Measurements from ENCODE around the gene TMEM117. TPM values are rescaled to one million over a fixed set of nuclear protein-coding genes. Genes with fewer than 3 reads are reported as not detected.
"Not testable (repeated sequence)": the region's sequence is repeated elsewhere in the genome, so short reads cannot be mapped to it uniquely, and the experiment has no call there.

The TMEM117 gene
- total RNA-seq, 1 experiment from 2014 or later = 5.9 TPM

DNA sequence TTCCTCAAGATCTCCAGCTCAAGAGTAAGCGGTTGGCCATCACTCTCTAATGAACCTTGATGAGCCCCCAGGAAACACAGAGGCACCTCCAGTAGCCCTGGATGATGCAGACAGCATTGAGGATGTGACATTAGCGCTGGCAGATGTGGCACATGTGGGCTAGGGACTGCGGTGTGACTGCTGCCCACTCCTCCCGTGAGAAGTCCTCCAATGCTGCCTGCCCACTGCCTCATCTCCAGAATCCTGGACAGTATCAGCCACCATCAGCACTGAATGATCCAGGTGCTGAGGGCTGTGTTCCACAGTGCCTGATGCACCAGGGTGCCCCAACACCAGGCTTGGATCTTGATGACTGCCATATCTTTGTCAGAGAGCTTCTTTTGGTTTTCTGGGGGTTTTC is 412.6 kb downstream of the TMEM117 start:
- no peaks in the 10 kb centered on the region for H3K36me3 ChIP-seq (ENCODE audit: insufficient read depth, low read length, poor library complexity, severe bottlenecking)
- POLR2A ChIA-PET (ENCODE audit: low non-redundant PET) = no interaction called here
- H3K27me3 ChIP-seq (replicated peaks; ENCODE audit: insufficient read depth, low read depth, low read length, poor library complexity) = no peaks in the 10 kb centered on the region
- BruUV-seq (replicated peaks) = no TSS peak
- peaks cover 10% of the 10 kb centered on the region for H3K4me1 ChIP-seq (ENCODE audit: insufficient read depth, low read length, poor library complexity, severe bottlenecking)
- DNase-seq (ENCODE audit: low spot score) = no peak
- intact Hi-C loops (cut with micrococcal nuclease; ENCODE audit: unreplicated experiment) = no loop called here
- H3K4me3 ChIP-seq (ENCODE audit: low read depth, low read length, poor library complexity, severe bottlenecking) = no peak overlapping the region
- CTCF ChIA-PET = no interaction called here
- H3K9me3 ChIP-seq (ENCODE audit: low read depth, low read length, poor library complexity, severe bottlenecking) = peaks cover 3% of the 10 kb centered on the region
- TF ChIP-seq, protein P1, sequence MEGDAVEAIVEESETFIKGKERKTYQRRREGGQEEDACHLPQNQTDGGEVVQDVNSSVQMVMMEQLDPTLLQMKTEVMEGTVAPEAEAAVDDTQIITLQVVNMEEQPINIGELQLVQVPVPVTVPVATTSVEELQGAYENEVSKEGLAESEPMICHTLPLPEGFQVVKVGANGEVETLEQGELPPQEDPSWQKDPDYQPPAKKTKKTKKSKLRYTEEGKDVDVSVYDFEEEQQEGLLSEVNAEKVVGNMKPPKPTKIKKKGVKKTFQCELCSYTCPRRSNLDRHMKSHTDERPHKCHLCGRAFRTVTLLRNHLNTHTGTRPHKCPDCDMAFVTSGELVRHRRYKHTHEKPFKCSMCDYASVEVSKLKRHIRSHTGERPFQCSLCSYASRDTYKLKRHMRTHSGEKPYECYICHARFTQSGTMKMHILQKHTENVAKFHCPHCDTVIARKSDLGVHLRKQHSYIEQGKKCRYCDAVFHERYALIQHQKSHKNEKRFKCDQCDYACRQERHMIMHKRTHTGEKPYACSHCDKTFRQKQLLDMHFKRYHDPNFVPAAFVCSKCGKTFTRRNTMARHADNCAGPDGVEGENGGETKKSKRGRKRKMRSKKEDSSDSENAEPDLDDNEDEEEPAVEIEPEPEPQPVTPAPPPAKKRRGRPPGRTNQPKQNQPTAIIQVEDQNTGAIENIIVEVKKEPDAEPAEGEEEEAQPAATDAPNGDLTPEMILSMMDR (conservative IDR thresholded peaks at IDR 0.05; ENCODE audit: low read depth, low read length) = no peak
- no peak for TF ChIP-seq EZH2 (IDR thresholded peaks at IDR 0.05; ENCODE audit: borderline replicate concordance, low read depth, low read length, poor library complexity, severe bottlenecking)
- H3K27ac ChIP-seq (ENCODE audit: low read depth, low read length, poor library complexity, severe bottlenecking) = no peak overlapping the region

DNA sequence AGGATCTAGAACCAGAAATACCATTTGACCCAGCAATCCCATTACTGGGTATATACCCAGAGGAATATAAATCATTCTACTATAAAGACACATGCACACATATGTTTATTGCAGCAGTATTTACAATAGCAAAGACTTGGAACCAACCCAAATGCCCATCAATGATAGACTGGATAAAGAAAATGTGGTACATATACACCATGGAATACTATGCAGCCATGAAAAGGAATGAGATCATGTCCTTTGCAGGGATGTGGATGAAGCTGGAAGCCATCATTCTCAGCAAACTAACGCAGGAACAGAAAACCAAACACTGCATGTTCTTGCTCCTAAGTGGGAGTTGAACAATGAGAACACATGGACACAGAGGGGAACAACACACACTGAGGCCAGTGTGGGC is 414.6 kb downstream of the TMEM117 start:
- H3K27ac ChIP-seq (ENCODE audit: low read depth, low read length, poor library complexity, severe bottlenecking); BruUV-seq (replicated peaks); DNase-seq (ENCODE audit: low spot score); H3K4me3 ChIP-seq (ENCODE audit: low read depth, low read length, poor library complexity, severe bottlenecking); CTCF ChIA-PET; H3K36me3 ChIP-seq (ENCODE audit: insufficient read depth, low read length, poor library complexity, severe bottlenecking); H3K9me3 ChIP-seq (ENCODE audit: low read depth, low read length, poor library complexity, severe bottlenecking); intact Hi-C loops (cut with micrococcal nuclease; ENCODE audit: unreplicated experiment); POLR2A ChIA-PET (ENCODE audit: low non-redundant PET); H3K27me3 ChIP-seq (replicated peaks; ENCODE audit: insufficient read depth, low read depth, low read length, poor library complexity): not testable (repeated sequence)
- H3K4me1 ChIP-seq (ENCODE audit: insufficient read depth, low read length, poor library complexity, severe bottlenecking) = peaks cover 10% of the 10 kb centered on the region

DNA sequence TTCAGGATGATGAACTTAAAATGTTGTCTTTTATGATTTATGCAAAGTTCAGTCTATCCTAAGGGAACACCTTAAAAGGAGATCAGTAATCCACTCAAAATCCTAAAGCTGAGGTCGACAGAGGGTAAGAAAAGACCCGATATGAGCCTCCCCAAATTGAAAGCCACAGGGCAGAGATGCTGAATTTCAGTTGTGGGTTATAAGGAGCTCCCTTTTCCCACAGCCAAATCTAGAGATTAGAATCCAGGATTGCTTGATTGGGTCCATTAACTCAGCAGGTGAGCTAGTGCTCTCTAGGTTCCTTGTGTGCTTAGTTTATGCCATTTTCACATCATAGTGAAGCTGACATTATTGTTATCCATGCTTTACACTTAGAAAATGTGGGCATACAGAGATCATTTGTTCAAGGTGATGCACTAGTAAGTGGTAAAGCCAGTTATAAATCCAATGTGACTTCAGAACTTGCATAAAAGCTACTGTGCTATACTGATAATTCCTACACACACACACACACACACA is 417.5 kb downstream of the TMEM117 start:
- no peaks in the 10 kb centered on the region for H3K9me3 ChIP-seq (ENCODE audit: low read depth, low read length, poor library complexity, severe bottlenecking)
- H3K4me1 ChIP-seq (ENCODE audit: insufficient read depth, low read length, poor library complexity, severe bottlenecking) = no peaks in the 10 kb centered on the region
- no peak for DNase-seq (ENCODE audit: low spot score)
- no TSS peak for BruUV-seq (replicated peaks)
- ChIA-PET POLR2A (ENCODE audit: low non-redundant PET) (no interaction called here), CTCF (no interaction called here)
- intact Hi-C loops (cut with micrococcal nuclease; ENCODE audit: unreplicated experiment) = no loop called here
- H3K27ac ChIP-seq (ENCODE audit: low read depth, low read length, poor library complexity, severe bottlenecking) = no peak overlapping the region
- H3K36me3 ChIP-seq (ENCODE audit: insufficient read depth, low read length, poor library complexity, severe bottlenecking) = no peaks in the 10 kb centered on the region
- H3K4me3 ChIP-seq (ENCODE audit: low read depth, low read length, poor library complexity, severe bottlenecking) = no peak overlapping the region
- TF ChIP-seq, protein P1 (conservative IDR thresholded peaks at IDR 0.05; ENCODE audit: low read depth, low read length) = no peak
- no peak for TF ChIP-seq EZH2 (IDR thresholded peaks at IDR 0.05; ENCODE audit: borderline replicate concordance, low read depth, low read length, poor library complexity, severe bottlenecking)
- H3K27me3 ChIP-seq (replicated peaks; ENCODE audit: insufficient read depth, low read depth, low read length, poor library complexity) = no peaks in the 10 kb centered on the region

DNA sequence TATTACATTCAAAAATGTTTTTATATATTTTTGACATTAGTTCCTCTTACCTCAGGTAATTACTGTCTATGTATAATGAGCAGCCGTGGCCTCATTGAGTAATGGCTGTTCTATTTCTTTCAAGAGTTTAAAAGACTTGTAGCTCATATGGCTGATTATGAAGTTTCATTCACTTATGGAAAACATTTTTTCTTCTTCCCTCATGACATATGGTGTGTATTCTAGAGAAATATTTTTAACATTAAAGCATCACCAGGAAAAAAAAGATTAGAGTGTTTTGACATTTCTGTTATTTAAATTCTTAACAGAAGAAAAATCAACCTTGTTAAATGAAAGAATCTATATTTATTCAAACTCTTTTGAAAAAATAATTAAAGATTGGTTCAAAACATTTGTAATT is 422.4 kb downstream of the TMEM117 start:
- H3K27me3 ChIP-seq (replicated peaks; ENCODE audit: insufficient read depth, low read depth, low read length, poor library complexity) = no peaks in the 10 kb centered on the region
- no peak for DNase-seq (ENCODE audit: low spot score)
- no peak overlapping the region for H3K4me3 ChIP-seq (ENCODE audit: low read depth, low read length, poor library complexity, severe bottlenecking)
- BruUV-seq (replicated peaks) = no TSS peak
- TF ChIP-seq EZH2 (IDR thresholded peaks at IDR 0.05; ENCODE audit: borderline replicate concordance, low read depth, low read length, poor library complexity, severe bottlenecking) = no peak
- TF ChIP-seq, protein P1 (conservative IDR thresholded peaks at IDR 0.05; ENCODE audit: low read depth, low read length) = no peak
- intact Hi-C loops (cut with micrococcal nuclease; ENCODE audit: unreplicated experiment) = no loop called here
- ChIA-PET POLR2A (ENCODE audit: low non-redundant PET) (no interaction called here), CTCF (no interaction called here)
- no peak overlapping the region for H3K27ac ChIP-seq (ENCODE audit: low read depth, low read length, poor library complexity, severe bottlenecking)
- H3K4me1 ChIP-seq (ENCODE audit: insufficient read depth, low read length, poor library complexity, severe bottlenecking) = no peaks in the 10 kb centered on the region
- H3K9me3 ChIP-seq (ENCODE audit: low read depth, low read length, poor library complexity, severe bottlenecking) = no peaks in the 10 kb centered on the region
- no peaks in the 10 kb centered on the region for H3K36me3 ChIP-seq (ENCODE audit: insufficient read depth, low read length, poor library complexity, severe bottlenecking)

Measured in A673 (cell line).